Activated T-cell treated with anti-CD3 and anti-CD28 coated beads for 24 hours (primary cell): ENCODE data around the gene WNK1.
A peak's percentile ranks its signal among the peaks of the same experiment; 100 is the strongest.
"Not testable (repeated sequence)": the region's sequence is repeated elsewhere in the genome, so short reads cannot be mapped to it uniquely, and the experiment has no call there.

Source experiments
- DNase-seq: peaks from one replicate; pipeline ENCODE4 v3.0.0-alpha.2; 2020; ENCODE audit warnings: low read depth

The WNK1 gene

DNA sequence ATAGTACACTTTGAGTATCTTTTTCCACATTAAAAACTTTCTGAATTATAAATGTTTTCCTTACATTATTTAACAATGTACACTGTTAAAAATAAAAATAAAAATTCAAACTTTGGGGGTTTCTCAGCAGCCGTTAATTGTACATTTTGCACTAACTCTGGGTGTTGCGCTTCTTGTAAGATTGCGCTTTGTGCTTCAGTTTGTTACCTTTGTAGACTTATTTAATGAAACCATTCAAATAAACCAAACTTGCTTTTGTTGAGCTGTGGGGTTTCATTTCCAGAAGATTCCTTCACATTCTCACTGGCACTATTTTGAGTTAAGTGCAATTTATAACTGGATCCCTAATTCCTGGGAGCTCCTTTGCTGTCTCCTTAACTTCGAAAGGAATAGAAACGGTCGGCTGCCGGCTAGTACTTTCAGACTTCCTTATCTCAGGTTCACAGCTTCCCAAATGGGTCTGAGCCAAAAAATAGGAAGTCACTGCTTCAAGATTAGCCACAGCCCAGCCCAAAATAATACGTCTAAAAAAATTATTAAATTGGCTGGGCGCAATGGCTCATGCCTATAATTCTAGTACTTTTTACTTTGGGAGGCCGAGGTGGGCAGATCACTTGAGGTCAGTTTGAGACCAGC, 158.9 kb downstream of the WNK1 start:
- DNase-seq = no peak

DNA sequence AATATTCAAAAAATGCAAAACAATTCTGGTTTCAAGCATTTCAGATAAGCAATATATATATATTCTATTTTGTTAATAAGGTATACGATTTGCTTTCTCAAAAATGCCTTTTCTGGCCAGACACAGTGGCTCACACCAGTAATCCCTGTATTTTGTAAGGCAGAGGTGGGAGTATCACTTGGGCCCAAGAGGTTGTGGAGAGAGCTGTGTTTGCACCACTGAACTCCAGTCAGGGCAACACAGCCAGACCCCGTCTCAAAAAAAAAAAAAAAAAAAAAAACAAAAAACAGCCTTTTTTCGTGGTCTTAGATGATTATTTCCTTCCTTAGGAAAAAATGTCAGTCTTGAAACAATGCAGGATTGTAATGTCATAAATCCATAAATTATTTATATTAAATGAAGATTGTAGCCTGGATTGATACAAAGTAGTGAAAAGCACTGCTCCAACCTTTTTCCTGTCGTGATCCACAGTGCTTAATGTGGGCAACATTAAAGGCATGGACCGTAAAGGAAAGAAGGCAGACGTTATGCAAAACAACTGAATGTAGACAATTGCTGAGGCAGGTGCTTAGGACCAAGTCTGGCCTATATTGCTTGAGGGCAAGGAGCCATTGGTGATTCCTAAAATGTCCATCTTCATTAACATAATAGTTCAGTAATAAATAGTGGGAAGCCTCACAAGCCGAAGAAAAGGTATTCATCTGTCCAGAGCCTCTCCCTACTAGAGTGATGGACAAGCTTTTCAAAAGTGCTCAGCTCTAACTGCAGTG, 160.3 kb downstream of the WNK1 start:
- DNase-seq = no peak

DNA sequence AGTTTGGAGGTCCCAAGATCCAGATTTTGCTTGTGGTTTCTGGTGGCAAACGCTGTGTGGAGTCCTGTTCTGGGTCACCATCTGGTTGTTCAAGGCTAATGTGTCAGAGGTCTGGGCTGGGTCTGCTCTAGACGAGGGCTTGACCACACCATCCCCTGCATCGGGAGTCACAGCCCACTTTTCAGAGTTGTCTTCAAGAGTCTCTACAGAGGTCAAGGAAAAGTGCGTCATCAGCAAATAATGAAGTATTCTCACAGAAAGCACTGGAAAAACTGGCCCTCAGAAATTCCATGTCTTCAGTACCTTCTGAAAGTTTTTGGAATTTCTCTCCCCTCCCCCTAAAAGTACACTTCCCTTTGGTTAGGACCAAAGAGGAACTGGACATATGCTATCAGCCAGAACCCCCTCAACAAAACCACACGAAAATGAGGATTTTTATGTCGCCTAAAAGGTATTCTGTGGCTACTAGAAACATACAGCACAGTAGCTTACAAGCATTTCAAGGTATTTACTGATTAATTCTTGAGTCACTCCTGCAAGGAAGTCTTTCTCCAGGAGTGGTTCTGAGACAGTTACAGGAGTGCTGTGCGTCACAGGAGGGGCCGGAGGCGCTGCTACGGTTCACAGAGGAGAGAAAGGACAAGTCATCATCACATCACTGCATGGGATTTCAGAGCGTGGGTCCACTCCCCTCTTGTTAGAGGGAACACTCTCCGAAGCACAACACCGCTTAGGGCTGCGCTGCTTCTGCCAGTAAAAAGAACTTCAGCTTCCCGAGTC, 161.7 kb downstream of the WNK1 start:
- no peak for DNase-seq

DNA sequence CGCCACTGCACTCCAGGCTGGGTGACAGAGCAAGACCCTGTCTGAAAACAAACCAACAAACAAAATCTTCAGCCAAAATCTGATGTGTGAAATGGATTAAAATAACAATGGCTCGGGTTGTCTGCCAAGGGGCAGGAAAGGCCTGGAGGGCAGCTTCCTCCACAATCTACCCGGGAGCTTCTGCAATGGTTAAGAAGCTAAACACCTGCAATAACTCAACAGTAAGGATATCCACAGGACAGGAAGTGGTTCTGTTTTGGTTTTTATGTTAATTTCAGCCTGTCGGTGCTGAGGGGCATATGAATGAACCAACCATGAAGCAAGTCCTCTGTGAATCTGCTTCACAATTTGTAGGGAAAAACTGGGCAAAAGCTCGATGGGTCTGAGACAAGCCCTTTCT, 162.7 kb downstream of the WNK1 start:
- no peak for DNase-seq

DNA sequence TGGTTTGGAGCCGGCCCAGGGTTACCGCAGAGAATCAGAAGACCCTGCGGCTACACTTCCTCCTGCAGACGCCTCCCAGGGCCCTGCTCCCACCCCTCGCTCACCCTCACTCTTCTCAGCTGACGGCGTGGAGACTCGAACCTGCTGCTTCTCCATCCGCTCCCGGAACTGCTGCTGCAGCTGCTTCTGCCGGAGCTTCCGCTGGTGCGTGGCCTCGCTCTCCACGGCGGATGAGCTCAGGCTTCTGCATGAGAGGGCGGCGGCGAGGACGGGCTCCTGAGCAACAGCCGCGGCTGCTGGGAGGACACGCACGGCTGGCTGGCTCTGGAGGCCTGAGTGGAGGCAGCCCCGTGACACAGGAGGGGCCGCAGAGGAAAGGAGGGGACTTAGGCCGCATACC, 163.9 kb downstream of the WNK1 start:
- no peak for DNase-seq

DNA sequence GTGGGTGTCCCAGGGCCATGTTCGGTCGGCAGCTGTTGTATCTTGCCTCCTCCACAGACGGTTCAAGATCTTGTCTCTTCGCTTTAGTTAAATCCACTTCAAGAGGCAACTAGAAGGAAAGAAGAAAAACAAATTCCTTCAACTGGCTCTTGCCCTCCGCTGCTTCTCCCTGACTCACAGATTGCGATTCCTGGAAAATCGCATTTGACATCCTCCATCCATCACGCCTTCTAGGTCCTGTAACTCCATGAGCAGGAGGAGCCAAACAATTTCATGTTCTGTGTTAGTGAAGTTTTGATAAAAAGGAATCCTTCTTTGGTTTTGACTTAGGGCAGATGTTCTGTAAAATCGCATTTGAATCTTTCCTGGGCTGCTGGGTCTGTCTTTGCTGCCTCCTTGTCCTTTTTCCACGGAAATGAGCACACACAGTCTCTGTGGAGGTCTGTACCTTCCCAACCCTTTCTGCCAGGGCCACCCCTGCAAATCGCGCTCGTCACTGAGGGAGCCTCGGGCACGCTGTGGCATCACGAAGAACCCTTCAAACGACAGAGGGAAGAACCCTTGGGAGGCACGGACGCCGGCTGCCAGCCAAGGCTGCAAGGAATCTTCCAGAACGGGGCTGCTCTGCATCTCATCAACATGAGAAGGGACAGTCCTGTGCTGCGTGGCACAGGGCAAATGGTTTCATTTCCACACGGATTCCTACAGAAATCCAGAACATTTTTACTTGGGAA, 164.5 kb downstream of the WNK1 start:
- DNase-seq = no peak

DNA sequence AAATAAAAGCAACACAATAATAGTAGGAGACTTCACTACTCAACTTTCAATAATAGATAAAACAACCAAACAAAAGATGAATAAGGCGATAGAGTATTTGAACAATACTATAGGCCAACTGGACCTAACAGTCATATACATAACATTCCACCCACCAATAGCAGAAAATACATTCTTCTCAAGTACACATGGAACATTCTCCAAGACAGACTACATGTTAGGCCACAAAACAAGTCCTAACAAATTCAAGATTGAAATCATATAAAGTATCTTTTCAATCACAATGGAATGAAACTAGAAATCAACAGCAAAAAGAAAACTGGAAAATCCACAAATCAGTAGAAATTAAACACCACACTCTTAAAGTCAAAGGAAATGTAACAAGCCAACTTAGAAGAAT, 168.3 kb downstream of the WNK1 start:
- no peak for DNase-seq

DNA sequence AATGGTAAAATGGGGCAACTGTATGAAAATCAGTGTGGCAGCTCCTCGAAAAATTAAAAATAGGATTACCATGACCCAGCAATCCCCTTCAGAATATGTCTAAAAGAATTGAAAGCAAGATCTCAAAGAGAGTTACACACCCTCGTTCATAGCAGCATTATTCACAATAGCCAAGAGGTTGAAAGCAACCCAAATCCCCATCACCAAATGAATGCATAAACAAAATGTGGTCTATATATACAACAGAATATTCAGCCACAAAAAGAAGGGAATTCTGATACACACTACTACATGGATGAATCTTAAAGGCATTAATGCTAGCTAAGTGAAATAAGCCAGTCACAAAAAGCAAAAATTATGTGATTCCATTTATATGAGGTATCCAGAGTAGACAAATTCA, 169.9 kb downstream of the WNK1 start:
- DNase-seq = no peak

DNA sequence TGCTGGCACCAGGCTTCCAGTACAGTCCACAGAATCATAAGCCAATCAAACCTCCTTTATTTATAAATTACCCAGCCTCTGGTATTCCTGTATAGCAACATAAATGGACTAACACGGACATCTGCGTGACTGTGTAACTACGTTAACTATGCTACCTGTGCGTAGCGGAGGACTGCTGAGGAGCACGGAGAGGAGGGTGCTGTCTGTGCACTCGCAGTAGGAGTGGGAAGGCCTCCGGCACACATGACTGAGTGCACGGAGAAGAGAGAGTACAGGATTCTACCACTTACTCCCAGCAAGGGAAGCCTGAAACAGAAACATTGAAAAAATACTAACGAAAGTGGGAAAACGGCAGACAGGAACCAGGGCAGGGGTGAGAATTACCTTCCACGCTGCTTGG, 174.3 kb downstream of the WNK1 start:
- DNase-seq = no peak

DNA sequence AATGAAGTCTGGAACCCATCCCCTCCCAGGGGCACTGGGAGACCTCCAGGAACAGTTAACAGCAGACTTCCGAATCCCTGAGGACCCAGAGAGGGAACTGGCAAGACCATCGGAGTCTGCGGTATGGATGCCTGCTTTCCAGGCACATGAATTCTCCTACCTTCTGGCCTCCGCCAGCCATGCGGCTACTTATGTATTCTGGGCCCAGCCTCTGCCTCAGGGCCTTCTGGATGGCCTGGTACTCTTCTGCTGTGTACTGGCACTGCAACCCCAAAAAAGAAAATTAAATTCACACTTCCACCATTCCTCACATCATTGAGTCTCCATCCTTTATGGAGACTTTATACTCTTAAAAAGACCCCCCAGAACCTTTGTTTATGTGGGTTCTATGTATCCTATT, 178.7 kb downstream of the WNK1 start:
- no peak for DNase-seq

DNA sequence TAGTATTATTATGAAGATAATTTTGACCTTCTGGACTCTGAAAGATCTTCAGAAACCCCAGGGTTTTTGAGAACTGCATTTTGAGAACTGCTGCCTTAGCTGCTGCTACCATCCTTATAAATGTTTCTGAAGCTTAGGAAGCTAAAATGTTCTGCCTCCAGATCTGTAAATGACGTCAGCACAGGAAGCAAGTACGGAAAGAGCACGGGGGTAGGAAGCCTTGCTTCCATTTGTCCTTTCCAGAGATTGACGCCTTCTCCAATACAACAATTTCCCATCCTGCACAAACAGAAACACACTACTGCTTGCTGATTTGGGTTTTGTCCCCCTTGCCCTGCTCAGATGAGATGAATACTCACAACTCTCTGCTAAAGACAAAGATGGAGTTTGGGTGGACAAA, 179.2 kb downstream of the WNK1 start:
- no peak for DNase-seq

DNA sequence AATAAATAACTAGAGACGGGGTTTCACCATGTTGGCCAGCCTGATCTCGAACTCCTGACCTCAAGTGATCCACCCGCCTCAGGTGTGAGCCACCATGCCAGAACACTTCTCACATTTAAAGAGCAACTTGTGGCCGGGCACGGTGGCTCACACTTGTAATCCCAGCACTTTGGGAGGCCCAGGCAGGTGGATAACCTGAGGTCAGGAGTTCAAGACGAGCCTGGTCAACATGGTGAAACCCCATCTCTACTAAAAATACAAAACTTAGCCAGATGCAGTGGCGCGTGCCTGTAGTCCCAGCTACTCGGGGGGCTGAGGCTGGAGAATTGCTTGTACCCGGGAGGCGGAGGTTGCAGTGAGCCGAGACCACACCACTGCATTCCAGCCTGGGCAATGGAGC, 183.5 kb downstream of the WNK1 start:
- DNase-seq = not testable (repeated sequence)

DNA sequence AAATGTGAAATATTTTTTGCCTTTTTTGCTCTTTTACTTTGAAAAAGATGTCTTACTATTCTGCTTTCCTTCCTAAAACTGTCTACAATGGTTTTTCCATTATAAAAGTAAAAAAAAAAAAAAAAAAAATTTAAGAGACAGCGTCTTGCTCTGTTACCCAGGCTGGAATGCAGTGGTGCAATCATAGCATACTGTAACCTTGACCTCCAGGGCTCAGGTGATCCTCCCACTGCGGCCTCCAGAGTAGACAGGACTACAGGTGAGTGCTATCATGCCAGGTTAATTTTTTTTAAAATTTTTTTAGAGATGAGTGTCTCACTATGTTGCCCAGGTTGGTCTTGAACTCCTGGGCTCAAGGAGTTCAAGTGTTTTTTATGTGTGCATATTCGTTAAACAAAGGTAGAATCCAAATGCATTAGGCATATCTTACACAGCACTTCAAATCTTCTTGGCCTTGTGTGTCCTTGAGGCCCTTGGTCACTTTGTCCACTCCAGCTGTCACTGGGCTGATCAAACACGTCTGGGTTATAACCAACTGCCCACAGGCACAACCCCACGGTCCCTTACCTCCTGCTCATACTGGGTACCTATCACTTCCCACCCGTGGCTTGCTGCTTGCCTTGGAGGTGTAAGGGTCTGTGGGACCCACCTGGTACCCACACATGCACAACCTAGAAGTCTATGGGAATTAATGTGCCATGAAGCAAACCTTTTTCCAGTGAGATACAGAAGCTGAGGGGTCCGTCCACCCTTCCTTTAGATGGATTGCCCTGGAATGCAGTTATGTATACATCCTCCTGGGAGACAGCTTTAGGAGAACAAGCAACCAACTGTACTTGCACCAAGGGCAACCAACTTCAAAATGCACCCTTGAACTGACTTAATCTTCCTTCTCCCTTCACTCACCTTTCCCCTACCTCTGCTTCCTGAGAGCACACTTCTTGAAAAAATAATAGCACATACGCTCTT, 184.3 kb downstream of the WNK1 start:
- no peak for DNase-seq

DNA sequence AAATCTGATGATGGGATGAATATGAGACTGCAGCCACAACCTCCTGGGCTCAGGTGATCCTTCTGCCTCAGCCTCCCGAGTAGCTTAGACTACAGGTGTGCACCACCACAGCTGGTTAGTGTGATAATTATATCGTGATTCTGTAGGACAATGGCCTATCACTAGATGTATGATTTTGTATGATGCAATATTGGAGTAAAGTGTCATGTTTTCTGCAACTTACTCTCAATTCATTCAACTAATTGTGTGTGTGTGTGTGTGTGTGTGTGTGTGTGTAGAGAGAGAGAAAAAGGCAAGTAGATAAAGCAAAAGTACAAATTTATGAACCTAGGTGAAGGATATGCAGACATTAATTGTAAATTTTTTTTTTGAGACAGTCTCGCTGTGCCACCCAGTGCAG, 186.4 kb downstream of the WNK1 start:
- DNase-seq = no peak

DNA sequence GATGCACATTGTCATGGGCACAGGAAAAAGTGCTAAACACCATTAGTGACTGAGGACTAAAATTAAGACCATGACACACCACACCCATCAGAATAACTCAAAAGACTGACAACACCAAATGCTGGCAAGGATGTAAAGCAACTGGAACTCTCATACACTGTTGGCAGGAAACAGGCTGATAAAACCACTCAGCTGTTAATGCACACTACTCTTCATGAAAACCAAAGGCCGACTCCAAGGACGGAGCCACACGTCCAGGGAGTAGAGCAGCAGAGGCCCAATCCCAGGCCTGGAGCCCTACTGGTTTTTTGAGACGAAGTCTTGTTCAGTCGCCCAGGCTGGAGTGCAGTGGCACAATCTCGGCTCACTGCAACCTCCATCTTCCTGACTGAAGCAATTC, 190.7 kb downstream of the WNK1 start:
- no peak for DNase-seq

DNA sequence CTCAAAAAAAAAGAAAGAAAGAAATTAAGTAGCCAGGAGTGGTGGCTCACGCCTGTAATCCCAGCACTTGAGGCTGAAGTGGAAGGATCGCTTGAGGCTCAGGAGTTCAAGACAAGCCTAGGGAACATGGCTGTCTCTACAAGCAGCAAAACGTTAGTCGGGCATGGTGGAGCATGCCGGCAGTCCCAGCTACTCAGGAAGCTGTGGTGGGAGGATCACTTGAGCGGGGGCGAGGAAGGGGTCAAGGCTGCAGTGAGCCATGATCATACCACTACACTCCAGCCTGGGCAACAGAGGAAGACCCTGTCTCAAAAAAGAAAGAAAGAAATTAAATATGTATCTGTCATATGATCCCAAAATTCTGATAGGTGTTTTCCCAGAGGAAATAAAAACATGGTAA, 191.8 kb downstream of the WNK1 start:
- DNase-seq = no peak

DNA sequence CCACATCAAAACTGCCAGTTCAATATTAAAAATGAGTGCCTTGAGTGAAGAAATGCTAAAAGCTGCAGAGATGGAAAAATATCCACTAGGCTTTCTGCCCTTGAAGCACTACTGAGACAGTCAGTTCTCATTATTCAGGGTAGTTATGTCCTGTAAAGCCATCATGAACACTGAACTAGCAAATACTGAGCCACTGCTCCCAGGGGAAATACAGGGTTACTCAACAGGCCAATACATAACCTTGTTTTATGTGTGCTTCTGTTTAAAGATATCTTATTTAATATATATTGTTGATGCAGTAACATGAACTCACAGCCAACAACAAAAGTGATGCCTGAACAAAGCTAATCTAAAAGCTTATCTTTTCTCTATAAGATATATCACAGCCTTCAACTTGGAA, 193.8 kb downstream of the WNK1 start:
- DNase-seq = no peak

DNA sequence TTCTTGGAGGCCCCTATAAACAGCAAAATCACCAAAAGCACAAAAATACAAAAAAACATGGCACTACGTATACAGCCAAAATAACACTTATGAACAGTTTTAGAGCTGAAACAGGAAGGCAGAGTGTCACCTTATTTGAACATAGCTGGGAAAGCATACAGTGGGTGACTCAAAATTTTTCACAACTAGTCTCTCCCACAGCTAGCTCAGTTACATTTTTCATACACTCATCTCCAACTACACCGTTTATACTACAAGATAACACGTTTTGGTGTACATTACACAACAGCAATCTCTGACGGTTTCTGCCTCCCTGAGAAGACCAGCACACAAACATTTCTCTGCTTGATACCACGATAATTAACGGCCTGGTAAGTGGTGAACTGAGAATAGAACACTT, 194.3 kb downstream of the WNK1 start:
- no peak for DNase-seq

DNA sequence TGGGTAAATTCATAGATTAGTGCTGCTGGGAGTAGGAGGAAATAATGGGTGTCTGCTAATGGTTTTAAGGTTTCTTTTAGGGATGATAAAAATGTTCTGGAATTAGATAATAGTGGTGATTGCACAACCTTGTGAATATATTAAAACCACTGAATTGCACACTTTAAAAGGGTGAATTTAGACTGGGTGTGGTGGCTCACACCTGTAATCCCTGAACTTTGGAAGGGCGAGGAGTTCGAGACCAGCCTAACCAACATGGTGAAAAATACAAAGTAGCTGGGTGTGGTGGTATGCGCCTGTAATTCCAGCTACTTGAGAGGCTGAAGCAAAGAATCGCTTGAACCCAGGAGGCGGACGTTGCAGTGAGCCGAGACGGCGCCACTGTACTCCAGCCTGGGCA, 195.9 kb downstream of the WNK1 start:
- no peak for DNase-seq

DNA sequence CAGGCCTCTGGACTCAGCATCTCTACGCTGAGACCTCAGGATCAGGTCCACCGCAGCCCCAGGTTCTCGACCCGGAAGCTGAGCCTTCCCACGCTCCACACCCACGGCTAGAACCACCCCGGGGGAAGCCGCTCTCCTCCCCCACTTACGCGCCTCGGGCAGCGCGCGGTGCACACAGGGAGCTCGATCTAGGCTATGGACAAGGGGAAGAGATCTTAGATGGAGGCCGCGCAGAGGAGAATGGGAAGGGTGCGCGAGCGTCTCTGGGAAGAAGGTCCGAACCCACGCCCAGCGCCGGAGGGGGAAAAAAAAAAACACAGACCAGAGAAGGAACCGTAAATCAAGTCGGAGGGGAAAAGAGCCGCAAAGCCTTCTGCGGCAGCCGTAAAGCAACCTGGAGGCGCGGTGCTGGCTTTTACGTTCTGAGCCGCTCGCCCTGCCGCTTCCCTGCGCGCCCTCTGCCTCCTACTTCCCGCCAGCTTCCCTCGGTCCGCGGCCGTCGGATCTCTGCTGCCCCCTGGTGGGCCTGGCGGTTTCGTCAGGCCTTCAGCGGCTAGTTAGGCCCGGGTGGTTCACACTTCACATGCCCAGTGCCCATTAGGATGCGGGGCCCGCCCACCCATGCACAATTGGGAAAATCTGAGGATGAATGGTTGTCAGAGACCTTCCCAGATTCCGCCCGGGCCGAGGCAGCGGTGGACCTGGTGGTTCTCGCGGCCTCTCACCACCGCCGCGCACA, 197.2 kb downstream of the WNK1 start, which contains the start of gene RAD52:
RAD52 (minus strand) TSS at position 242 of the 739 bp plus-strand sequence. CDS start 16,636 bp downstream, outside the sequence.
- peak; percentile 96 for DNase-seq
